ENCODE results near the gene TNFAIP8.
A peak's percentile ranks its signal among the peaks of the same experiment; 100 is the strongest.
"Not testable (repeated sequence)": the region's sequence is repeated elsewhere in the genome, so short reads cannot be mapped to it uniquely, and the experiment has no call there.

Gene TNFAIP8

DNA sequence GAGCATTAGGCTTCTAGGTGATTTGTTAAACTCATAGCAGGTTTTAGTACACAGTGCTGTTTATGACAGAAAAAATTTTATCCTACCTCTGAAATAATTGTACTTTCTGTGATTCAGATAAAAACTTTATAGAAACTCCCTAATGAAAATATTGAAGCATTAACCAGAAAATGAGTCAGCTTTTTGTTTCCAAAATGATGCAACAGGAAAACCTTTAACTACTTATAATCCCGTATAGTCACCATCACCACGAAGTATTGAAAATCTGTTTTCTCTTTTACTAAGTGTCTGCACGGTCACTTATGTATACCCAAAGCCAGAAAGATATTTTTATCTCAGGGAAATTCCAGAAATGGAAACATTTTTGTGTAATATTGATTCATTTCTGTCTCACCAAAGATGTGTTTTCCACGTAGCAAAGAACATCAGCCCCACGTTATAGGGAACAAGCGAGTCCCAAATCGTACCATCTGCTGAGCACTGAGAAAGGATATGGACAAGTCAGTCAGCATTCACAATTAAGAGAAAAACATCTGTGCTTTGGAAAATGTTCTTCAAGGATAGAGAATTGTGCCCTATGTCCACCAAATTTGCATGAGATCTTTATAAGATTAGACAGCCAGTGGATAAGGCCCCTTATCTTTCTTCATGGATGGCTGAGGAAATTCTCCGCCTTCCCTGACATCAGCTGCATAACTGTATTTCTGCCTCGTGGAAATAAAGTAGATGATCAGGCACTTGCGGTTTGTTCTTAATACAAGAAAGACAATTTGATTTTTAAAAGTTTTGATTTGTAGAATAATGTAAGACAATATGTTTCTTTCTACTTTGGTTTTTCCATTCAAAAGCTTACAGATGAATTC lies 41.9 kb downstream of the TNFAIP8 start:
- peak; percentile 84 for DNase-seq

DNA sequence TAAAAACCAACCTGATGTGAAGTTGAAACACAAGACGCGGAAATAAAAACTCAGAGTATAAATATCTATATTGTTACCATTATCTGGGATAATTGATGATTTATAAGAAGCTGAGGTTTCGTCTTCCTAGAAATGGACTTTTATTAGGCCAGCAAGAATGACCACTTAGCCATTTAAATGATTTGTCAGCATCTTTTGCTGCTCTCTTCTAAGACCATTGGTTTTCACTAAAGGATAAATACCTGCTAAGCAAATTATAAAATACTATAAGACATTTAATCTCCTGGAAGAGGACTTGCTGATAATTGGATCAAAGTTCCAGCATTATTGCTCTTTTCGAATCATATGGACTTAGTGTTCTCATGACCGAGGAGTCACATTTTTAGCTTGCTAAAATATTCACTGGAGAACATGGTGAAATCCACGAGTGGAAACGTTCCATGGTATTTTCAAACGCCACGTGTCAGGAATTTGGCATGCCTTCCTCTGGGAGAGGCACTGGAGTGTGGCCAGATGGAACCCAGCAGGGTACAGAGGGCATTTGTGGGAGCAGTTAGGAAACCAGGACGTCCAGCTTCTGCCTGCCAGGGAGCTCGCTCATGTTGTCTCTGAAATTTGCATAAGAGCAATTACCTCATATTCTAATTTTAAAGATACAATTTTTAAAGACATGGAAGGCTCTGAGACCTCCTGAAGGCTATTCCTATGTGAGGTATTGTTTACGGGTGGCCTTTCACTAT lies 43.1 kb downstream of the TNFAIP8 start:
- no peak for DNase-seq

DNA sequence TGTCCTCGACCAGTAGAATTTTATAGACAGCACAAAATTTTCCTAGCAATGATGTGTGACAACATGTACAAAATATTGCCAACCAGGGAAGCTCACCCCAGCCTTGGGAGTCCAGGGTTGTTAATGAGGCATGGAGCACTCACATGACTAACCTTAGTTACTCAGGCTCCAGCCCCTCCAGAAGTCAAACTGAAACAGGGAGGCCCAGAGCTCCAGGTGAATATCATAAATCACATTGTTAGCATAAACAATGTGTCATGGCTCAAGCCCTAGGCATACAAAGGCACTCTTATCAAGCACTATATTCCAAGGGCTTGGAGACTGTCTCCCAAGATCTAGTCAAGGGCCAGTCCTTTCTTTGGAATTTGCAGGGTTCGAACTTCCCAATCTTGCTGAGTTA lies 44.4 kb downstream of the TNFAIP8 start:
- DNase-seq = peak; percentile 48

DNA sequence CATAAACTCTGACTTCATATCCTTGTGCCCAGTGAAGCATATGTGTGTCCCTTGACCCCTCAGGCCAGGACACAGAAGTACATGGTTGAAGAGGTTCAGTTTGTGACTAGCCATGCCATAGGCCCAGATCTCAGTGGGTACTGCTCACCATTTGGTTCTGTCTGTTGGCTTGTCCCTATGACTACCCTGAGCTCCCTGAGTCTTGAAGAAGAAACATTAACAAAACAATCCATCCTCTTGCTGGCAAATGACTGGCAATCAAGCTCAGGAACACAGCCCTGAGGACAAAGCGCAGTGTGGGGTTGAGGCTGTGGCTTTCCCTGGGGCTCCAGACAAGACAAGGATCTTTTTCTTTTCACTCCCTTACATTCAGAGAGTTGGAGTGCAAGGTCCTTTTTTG lies 46.3 kb downstream of the TNFAIP8 start:
- DNase-seq = no peak

DNA sequence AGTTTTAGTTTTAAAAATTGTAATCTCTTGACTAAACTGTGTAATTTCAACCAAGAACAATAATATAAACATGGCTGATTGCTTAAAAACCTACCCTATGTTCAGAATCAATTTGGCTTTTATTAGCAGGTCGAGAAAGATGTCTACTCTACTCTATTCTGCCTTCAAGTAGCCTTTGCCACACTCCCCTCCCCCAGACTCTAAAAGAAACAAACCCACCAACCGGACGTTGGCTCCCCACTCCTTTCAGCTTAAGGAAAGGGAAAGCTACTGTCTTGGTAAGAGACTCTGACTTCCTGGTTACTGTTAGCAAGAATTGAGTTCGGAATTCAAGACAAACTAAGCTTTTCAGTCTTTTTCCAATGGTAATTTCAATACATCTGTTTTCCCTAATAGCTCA lies 46.7 kb downstream of the TNFAIP8 start:
- DNase-seq = no peak

DNA sequence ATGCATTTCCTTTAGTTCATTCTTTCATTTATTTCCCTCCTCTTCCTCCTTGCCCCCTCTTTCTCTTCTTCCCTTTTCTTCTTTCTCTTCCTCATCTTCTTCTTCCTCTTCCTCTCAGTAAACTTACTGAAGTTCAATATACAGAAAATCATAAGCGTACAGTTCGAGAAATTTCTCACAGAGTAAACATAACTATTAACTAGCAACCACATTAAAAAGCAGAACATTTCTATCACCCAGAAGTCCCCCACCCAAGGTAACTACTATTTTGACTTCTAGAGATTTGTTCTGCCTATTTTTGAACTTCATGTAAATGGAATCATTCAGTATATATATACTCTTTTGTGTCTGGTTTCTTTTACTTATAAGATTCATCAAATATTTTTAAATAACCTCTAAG lies 48.2 kb downstream of the TNFAIP8 start:
- DNase-seq = no peak

DNA sequence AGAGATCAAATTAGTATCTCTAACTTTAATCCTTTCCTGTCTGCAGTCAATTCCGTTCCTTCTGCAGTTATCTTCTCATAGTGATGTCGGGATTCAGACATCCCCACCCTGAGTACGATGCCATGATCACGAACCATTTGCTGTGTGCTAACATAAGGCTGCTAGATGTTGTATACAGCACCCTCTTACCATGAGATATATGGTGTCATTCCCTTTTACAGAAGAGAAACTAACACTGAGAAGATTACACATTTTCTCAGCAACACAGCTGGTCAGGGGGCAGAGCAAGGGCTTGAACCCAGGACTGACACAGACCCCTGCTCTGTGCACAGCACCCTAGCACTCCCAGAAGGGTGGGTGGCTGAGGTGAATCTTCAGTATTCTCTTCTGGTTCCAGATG lies 49.6 kb downstream of the TNFAIP8 start:
- DNase-seq = no peak

DNA sequence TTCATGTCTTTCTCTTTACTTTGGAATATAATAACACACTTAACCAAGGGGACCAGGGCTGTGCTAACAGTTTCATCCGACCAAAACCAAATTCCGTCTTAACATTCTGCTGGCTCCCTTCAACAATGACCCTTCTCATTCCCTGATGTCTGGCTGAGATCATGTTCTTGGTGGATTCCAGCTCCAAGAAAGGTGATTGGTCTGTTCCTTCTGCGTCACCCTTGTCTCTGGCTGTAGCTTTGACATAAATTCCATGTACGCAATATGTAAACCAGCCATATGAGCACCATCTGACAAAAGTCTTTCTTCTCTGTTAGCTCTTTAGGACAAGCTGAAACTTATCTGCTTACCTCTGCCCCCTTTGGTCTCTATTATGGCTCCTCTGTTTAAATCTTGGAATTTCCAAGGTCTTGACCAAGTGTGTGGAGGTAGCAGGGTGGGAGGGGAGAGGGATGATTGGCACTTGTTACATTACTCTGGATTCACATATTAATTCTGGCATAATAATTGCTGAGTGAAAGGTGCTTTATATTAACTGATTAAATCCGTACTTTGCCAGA lies 50.8 kb downstream of the TNFAIP8 start:
- peak; percentile 32 for DNase-seq

DNA sequence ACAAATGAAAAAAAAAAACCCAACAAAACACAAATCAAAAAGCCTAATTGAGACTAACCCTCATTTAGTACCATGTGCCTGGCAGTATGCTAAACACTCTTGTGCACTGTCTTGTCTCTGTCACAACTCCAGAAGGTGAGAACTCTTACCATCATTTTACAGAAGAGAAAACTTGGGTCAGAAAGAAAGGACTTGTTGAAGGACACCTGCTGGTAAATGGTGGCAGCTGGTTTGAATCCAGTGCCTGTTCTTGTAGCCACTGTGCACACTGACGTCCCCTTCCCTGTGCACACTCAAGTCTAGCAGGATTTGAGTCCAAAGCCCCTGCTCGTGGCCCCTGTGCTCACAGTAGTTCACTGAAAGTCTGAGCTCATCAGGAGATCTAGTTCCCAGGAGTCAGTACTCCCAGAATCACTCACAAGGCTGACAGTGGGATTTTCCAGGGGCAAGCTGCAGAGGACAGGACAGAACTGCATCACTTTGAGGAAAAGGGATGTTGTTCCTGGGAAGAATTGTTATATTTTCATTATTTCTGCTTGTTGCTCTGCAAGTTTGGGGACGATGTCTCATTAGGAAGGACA lies 53.5 kb downstream of the TNFAIP8 start:
- no peak for DNase-seq

DNA sequence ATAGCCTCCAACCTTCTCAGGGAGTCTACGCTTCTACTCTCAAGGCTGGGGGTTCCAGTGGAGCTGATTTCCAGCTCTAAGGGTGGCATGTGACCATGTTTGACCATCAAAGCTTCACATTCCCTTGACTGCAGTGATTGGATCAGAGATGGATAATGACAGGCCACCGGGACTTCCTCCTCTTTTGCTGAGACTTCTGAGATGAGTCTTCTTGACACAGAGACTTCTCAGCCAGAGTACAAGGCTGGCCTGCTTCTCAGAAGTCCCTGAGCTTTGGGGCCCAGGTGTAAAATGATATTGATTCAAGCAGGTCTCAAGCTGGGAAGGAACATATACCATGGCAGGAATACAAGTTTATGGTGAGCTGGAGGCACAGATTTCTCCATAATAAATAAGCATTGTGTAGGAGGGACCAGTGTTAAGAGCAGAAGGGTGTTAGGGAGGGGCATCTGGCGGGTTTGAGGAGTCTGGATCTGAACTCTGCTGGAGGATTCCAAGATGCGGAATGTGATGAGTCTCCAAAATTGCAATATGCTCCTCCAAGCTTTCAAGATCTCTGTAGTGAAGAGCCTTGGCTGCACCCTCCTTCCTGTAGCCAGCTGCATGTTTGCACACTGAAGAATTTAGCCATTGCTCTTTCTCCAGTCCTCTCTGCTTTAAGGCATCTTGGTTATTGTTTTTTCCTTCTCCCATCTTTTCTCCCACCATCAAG lies 54.8 kb downstream of the TNFAIP8 start:
- peak; percentile 44 for DNase-seq

DNA sequence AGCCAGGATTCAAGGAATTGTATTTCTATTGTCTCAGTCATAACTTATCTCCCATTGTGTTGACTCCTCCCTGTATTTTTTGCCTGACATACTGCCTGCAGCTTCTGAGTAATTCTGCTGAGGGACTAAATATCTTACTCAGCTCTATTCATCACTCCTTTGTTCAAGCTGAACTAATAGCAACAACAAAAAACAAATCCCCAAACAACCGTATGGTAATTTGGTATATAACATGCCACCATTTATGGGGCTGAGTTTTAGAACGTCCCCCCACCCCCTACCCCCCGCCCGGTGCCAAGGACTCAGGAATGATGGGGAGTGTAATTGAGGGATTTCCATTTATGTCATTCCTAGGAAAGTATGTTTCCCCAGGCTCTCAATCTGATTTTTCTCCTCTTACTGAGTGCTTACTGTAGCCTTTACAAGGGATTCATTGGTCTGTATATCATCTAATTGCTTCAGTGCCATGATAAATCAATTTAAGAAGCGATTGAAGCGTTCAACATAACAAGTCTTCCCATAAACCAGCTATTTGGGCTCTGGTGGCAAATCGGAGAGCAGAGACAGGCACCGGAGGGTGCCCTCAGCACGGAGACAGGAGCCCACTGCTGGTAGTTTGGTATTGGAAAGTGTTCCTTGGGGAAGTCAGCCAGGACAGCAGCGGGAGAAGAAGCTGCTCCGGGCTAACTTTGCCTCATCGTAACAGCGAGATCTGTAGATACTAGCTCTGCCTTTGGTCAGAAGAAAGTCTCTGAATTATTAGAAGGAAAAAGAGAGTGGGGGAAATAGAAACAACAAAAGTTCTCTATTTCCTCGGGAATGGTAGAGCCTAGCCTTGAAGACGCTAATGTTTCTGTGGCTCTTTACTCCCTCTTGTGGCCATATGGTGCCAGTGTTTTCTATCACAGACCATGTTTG lies 55.8 kb downstream of the TNFAIP8 start:
- DNase-seq = peak; percentile 75

DNA sequence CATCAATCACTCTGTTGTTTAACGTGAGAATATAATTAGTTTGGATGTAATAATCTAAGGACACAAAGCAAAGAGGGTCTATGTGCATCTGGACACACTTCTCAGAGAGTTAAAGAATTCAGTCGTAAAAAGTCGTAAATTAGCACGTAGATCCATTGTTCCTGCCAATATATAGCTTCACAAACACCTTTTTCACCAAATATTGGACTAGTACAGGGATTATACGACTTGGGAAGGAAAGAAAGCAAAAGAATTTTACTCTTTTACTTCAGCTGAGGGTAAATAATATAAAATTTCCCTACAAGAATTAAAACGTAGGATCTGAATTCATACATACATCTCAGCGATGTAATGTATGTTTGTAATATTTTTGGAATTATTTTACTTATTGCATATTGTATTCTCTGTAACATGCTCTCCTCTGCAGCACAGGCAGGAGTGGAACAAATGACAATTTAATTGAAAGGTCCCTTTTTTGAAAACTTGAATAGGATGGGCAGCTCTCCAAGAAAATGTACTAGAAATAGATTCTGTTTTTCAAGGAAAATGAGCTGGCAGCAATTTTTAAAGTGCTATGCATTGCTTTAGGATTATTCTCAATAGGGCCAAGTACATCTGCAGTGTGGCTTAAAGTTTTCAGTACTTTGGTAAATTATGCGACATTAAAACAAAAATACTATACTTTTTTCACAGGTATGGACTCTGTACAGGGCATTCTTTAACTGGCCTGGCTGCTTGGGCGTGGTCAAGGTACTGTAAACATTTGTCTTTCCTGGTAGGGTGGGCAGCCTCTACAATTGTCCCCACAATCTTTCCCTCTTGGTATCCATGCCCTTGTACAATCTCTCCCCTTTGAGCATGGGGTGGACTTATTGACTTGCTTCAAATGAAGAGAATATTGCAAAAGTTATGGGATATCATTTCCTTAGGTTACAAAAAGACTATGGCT lies 56.7 kb downstream of the TNFAIP8 start:
- no peak for DNase-seq

DNA sequence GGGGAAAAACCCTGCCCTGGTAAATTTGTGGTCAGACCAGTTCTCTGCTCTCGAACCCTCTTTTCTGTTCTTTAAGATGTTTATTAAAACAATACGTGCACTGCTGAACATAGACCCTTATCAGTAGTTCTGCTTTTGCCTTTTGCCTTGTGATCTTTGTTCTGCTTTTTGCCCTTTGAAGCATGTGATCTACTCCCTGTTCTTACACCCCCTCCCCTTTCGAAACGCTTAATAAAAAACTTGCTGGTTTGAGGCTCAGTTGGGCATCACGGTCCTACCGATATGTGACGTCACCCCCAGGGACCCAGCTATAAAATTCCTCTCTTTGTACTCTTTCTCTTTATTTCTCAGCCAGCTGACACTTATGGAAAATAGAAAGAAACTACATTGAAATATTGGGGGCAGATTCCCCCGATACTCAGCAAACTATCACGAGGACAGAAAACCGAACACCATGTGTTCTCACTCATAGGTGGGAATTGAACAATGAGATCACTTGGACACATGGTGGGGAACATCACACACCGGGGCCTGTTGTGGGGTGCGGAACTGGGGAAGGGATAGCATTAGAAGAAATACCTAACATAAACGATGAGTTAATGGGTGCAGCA lies 58.4 kb downstream of the TNFAIP8 start:
- not testable (repeated sequence) for DNase-seq

DNA sequence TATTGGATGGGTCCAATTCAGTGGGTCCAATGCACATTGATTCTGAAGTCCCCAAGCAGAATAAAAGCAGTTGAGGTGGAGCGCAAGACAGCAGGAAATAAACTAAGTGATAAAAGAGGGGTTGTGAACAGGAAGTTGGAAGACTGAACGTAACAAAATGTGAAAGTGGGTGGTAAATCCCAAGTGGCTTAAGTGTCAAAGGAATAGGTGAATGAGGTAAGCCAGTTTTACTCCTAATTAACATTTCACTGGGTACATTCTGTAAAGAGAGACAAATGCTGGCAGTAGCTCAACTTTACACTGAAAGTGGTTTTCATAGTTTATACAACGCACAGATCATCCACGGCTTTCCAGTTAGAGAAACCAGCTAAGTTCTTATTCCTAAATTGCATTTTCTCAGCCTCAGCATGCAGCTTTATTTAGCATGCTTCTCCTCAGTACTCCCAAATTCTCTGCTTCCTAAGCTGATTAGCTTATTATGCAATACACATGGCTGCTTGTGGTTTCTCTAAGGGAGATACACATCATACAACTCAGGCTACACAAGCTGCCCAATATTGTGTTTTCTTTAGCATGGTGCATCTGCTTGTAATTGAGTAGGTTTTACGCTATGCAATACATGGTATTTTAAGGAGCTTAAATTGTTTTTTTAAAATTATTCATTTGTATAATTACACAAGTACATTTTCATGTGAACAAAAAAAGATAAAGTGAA lies 62.2 kb downstream of the TNFAIP8 start:
- peak; percentile 86 for DNase-seq

DNA sequence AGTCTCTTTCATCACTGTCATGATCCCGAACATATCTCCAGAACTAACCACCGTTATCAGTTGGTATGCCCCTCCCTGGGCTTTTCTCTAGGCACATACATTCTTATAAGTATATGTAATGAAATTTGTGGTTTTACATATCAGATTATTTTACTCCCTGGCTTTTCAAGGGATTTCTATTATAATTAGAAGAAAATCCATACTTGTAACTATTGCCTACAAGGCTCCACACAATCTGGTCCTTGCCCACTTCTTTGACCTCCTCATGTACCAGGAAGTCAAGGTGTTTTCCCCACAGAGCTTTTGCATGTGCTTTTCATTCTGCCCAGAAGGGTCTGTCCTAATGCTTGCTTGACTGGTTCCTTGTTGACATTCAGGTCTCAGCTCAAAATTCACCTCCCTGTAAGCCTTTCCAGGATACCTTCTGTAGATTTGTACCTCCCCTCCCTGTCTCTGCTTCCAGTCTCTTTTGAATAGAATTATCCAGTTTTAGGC lies 62.8 kb downstream of the TNFAIP8 start:
- DNase-seq = no peak

DNA sequence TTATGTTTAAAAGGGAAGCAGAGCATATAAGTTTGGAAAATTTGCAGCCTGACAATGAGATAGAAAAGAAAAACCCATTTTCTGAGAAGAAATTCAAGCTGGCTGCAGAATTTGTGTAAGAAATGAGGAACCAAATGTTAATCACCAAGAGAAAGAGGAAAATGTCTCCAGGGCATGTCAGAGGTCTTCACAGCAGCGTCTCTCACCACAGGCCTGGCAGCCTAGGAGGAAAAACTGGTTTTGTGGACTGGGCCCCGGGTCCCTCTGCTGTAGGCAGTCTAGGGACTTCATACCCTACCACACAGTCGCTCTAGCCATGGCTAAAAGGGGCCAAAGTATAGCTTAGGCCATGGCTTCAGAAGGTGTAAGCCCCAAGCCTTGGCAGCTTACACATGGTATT lies 64.3 kb downstream of the TNFAIP8 start:
- no peak for DNase-seq

DNA sequence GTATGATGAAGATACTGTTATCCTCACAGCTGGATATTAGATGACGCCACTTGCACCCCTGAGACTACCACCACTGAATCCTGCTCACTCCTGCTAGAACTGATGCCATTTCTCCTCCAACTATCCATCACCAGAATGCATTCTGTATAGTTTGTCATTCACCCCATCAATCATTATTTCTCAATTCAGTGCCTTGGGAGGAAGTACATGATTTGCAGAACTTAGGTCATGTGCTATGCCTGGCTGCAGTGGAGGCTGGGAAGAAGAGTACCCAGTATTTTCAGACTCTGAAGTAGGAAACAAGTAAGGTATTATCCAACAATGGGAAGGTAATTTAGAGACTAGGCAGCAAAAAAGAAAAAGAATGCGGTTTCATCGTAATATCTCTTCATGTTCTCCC lies 70.2 kb downstream of the TNFAIP8 start:
- no peak for DNase-seq

DNA sequence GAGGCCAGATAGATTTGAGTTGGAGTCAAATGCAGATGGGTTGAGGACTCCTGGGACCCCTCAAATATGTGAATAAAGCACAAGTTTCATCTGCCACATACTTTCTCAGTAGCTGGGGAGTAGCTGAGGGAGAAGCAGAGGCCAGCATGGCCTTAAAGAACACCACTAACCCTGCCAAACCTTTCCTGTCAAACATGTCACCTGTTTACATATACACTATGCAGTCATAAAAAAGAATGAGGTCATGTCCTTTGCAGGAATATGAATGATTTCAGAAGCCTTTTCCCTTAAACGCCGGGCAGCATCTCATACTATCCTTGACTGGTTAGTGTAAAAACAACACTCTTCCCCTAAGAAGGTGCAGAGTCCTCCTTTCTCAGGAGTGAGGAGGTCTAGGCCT lies 71.2 kb downstream of the TNFAIP8 start:
- no peak for DNase-seq

DNA sequence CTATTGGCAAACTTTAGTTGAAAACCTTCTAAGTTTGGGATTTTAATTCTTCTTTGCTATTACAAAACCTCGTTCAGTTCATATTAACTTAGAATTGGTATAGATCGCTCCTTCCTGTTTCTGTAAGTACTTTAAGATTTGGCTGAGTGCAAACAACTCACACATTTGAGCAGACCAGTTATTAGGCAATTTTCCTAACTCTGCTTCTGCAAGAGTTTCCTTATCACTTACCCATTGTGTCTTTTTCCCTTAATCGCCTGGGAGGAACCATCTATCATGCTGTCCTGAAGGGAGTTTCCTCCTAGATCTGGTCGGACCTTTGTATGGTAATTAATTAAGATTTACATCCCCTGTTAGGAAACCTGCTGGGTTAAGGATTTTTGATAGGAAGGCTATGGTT lies 71.8 kb downstream of the TNFAIP8 start:
- DNase-seq = not testable (repeated sequence)
